Mesodermal cell (in vitro differentiated cells): ENCODE measurements around the gene ZNF800.

Source experiments
- H3K27ac ChIP-seq: 2 replicates; pipeline ENCODE4 v1.7.0; 2013; ENCODE audit warnings: mild to moderate bottlenecking, low read depth, low read length, moderate library complexity; ENCODE audit not compliant: severe bottlenecking
- H3K36me3 ChIP-seq: 2 replicates; pipeline ENCODE4 v1.7.1; 2013; ENCODE audit warnings: mild to moderate bottlenecking, low read length, moderate library complexity; ENCODE audit not compliant: control insufficient read depth, insufficient read depth
- H3K4me1 ChIP-seq: one replicate; pipeline ENCODE4 v1.7.1; 2013; ENCODE audit warnings: mild to moderate bottlenecking, low read length; ENCODE audit not compliant: insufficient read depth, control insufficient read depth, poor library complexity, severe bottlenecking
- H3K4me3 ChIP-seq: 2 replicates; pipeline ENCODE4 v1.7.0; 2013; ENCODE audit warnings: low read length, control low read depth, mild to moderate bottlenecking; ENCODE audit not compliant: insufficient read depth, poor library complexity, severe bottlenecking; ENCODE audit errors: extremely low read depth
- H3K9me3 ChIP-seq: 2 replicates; pipeline ENCODE4 v1.7.1; 2013; ENCODE audit warnings: mild to moderate bottlenecking, low read length, moderate library complexity; ENCODE audit not compliant: control insufficient read depth
- WGBS, 2 experiments: methylation state at CpG; one replicate each; pipeline ENCODE4 v1.1.5; 2013; ENCODE audit warnings: missing lambda C conversion rate in 2 of 2; ENCODE audit not compliant: insufficient coverage in 2 of 2; 5-methylcytosine and 5-hydroxymethylcytosine counted together

Gene ZNF800

GRCh38 chr7:127367679-127368078 lies 24.8 kb downstream of the ZNF800 start:
- Histone ChIP-seq H3K9me3 (no peaks in the 10 kb centered on the region), H3K4me1 (no peaks in the 10 kb centered on the region), H3K4me3 (no peak overlapping the region), H3K36me3 (peaks cover 30% of the 10 kb centered on the region), H3K27ac (no peak overlapping the region)
- WGBS, 2 experiments = no CpG with 5 or more reads among the region's 2 CpGs

GRCh38 chr7:127366680-127367079 lies 25.8 kb downstream of the ZNF800 start:
- Histone ChIP-seq H3K4me1 (no peaks in the 10 kb centered on the region), H3K27ac (no peak overlapping the region), H3K36me3 (peaks cover 35% of the 10 kb centered on the region), H3K4me3 (no peak overlapping the region), H3K9me3 (no peaks in the 10 kb centered on the region)
- 100% methylated on average over 2 of the region's 2 CpGs for WGBS, 2 experiments

- H3K4me3 ChIP-seq = no peak overlapping the region
- 100% methylated on average over 1 of the region's 2 CpGs; no CpG with 5 or more reads in 1 of the 2 experiments for WGBS, 2 experiments
- no peaks in the 10 kb centered on the region for H3K9me3 ChIP-seq
- no peaks in the 10 kb centered on the region for H3K4me1 ChIP-seq
- no peak overlapping the region for H3K27ac ChIP-seq
- H3K36me3 ChIP-seq = peaks cover 37% of the 10 kb centered on the region
Observed at GRCh38 chr7:127365957-127366315, 26.6 kb downstream of the ZNF800 start.

GRCh38 chr7:127365164-127365956 lies 27.1 kb downstream of the ZNF800 start:
- Histone ChIP-seq H3K4me1 (no peaks in the 10 kb centered on the region), H3K27ac (no peak overlapping the region), H3K36me3 (peaks cover 39% of the 10 kb centered on the region), H3K4me3 (no peak overlapping the region), H3K9me3 (no peaks in the 10 kb centered on the region)
- WGBS, 2 experiments = 93 to 100% methylated on average over 2 to 4 of the region's 5 CpGs

GRCh38 chr7:127362364-127363027 lies 30.0 kb downstream of the ZNF800 start:
- peaks cover 28% of the 10 kb centered on the region for H3K36me3 ChIP-seq
- 92 to 95% methylated on average over 1 to 3 of the region's 4 CpGs for WGBS, 2 experiments
- H3K9me3 ChIP-seq = no peaks in the 10 kb centered on the region
- no peak overlapping the region for H3K4me3 ChIP-seq
- H3K4me1 ChIP-seq = no peaks in the 10 kb centered on the region
- no peak overlapping the region for H3K27ac ChIP-seq

- H3K4me1 ChIP-seq = no peaks in the 10 kb centered on the region
- H3K27ac ChIP-seq = no peak overlapping the region
- peaks cover 28% of the 10 kb centered on the region for H3K36me3 ChIP-seq
- H3K4me3 ChIP-seq = no peak overlapping the region
- WGBS, 2 experiments = 83% methylated on average over 1 of the region's 1 CpG; no CpG with 5 or more reads in 1 of the 2 experiments
- H3K9me3 ChIP-seq = no peaks in the 10 kb centered on the region
Observed at GRCh38 chr7:127361736-127362135, 30.8 kb downstream of the ZNF800 start.

- Histone ChIP-seq H3K9me3 (no peaks in the 10 kb centered on the region), H3K4me1 (no peaks in the 10 kb centered on the region), H3K4me3 (no peak overlapping the region), H3K27ac (no peak overlapping the region), H3K36me3 (peaks cover 17% of the 10 kb centered on the region)
- 100% methylated on average over 1 of the region's 1 CpG; no CpG with 5 or more reads in 1 of the 2 experiments for WGBS, 2 experiments
Observed at GRCh38 chr7:127359011-127359410, 33.5 kb downstream of the ZNF800 start.

- no peaks in the 10 kb centered on the region for H3K36me3 ChIP-seq
- no peak overlapping the region for H3K4me3 ChIP-seq
- H3K4me1 ChIP-seq = no peaks in the 10 kb centered on the region
- H3K9me3 ChIP-seq = no peaks in the 10 kb centered on the region
- H3K27ac ChIP-seq = no peak overlapping the region
Observed at GRCh38 chr7:127353897-127354296, 38.6 kb downstream of the ZNF800 start.

- H3K4me3 ChIP-seq = no peak overlapping the region
- 79 to 82% methylated on average over 2 to 3 of the region's 3 CpGs for WGBS, 2 experiments
Observed at GRCh38 chr7:127350586-127350985, 41.9 kb downstream of the ZNF800 start.

GRCh38 chr7:127349881-127350280 lies 42.6 kb downstream of the ZNF800 start:
- Histone ChIP-seq H3K36me3 (no peaks in the 10 kb centered on the region), H3K4me1 (no peaks in the 10 kb centered on the region), H3K27ac (no peak overlapping the region), H3K4me3 (no peak overlapping the region), H3K9me3 (no peaks in the 10 kb centered on the region)
- 92 to 96% methylated on average over 4 to 5 of the region's 7 CpGs for WGBS, 2 experiments

More at GRCh38 chr7:127350586-127350985, 41.9 kb downstream of the ZNF800 start:
- H3K9me3 ChIP-seq = no peaks in the 10 kb centered on the region
- no peaks in the 10 kb centered on the region for H3K36me3 ChIP-seq
- H3K4me1 ChIP-seq = no peaks in the 10 kb centered on the region
- H3K27ac ChIP-seq = no peak overlapping the region

GRCh38 chr7:127348247-127348631 lies 44.3 kb downstream of the ZNF800 start:
- no peaks in the 10 kb centered on the region for H3K9me3 ChIP-seq
- no peaks in the 10 kb centered on the region for H3K36me3 ChIP-seq
- H3K4me3 ChIP-seq = peak overlapping the region; percentile 3
- WGBS, 2 experiments = no CpG with 5 or more reads among the region's 3 CpGs
- H3K4me1 ChIP-seq = no peaks in the 10 kb centered on the region
- no peak overlapping the region for H3K27ac ChIP-seq
